Psoas muscle (tissue), 8 donors: ENCODE measurements around the gene HIPK1. TPM values are rescaled to one million over a fixed set of nuclear protein-coding genes. Genes with fewer than 3 reads are reported as not detected.

Experiments used
- ATAC-seq, 4 donors: fragments of 200-7000 bp; cut with Tn5 transposase; one replicate each; pipeline ENCODE4 v1.9.1; 2020; ENCODE audit warnings: moderate library complexity in 3 of 4, mild to moderate bottlenecking in 2 of 4
- DNase-seq, 2 donors: peaks; one replicate each; pipeline ENCODE4 v3.0.0-alpha.2; 2020
- H3K27ac ChIP-seq: fragments of 200-600 bp; one replicate; pipeline ENCODE4 v1.8.0; 2022
- H3K27me3 ChIP-seq, 3 donors: fragments of 200-600 bp in 1 of 3; one replicate each; pipeline versions ENCODE4 v1.6.1 to v1.8.0; 2013 to 2022; ENCODE audit warnings: low read length in 2 of 3, mild to moderate bottlenecking in 2 of 3, moderate library complexity in 1 of 3; ENCODE audit not compliant: insufficient read depth in 3 of 3
- H3K36me3 ChIP-seq, 2 donors: fragments of 200-600 bp in 1 of 2; one replicate each; pipeline versions ENCODE4 v1.6.1 to v1.8.0; 2013 to 2022; ENCODE audit warnings: low read depth in 1 of 2, mild to moderate bottlenecking in 1 of 2, moderate library complexity in 1 of 2; ENCODE audit not compliant: insufficient read depth in 1 of 2
- H3K4me1 ChIP-seq: fragments of 200-600 bp; one replicate; pipeline ENCODE4 v1.8.0; 2022
- H3K4me3 ChIP-seq: fragments of 200-600 bp; one replicate; pipeline ENCODE4 v1.8.0; 2022; ENCODE audit warnings: mild to moderate bottlenecking
- H3K9me3 ChIP-seq: fragments of 200-600 bp; one replicate; pipeline ENCODE4 v1.8.0; 2022
- whole genome bisulfite sequencing, 3 donors: extraction: QIAGEN DNeasy Blood & Tissue Kit; methylation state at CpG; one replicate each; pipeline versions ENCODE4 v1.1.6 to v1.1.7; 2013; 5-methylcytosine and 5-hydroxymethylcytosine counted together
- intact Hi-C, 2 donors: fragments of 100-400 bp; cut with DNase I; formaldehyde crosslinking; loops; one replicate each; pipeline versions ENCODE4 v1.11.0 to v1.14.2; 2022
- polyA plus RNA-seq, 3 donors: library from polyadenylated mRNA; stranded (reverse); fragments of 200-250 nt; gene quantifications; one replicate each; pipeline ENCODE4 v1.2.3, GENCODE V29; 2013
- total RNA-seq, 4 donors: library from RNA; stranded (reverse); fragmentation: NEBNext Ultra II Directional in 2 of 4; extraction: Animal tissue kit (Norgen Biotek cat#: 25700) in 2 of 4; gene quantifications; one replicate each; pipeline versions ENCODE4 v1.2.1 to v1.2.4, GENCODE V29; 2021 to 2023
- TF ChIP-seq, protein P1 (sequence below): fragments of 200-600 bp; IDR thresholded peaks from one replicate; pipeline ENCODE4 v1.8.0; 2022; ENCODE audit warnings: antibody characterized with exemption
- donor health status: healthy with polysubstance abuse.
- donor health status: DM: no; HTN: no; CAD: no; lungs with moderate emphysema.
- donor health status: Bipolar disorder and iron deficiency.
- donor health status: healthy.
- donor health status: DM: yes; HTN: yes; CAD: no.
- donor health status: DM: no; HTN: no; CAD: no.
- donor health status: DM: no; HTN: no; CAD: no.
- donor health status: DM: yes; HTN: yes; CAD: no.

The HIPK1 gene
- total and polyA plus RNA-seq, 7 donors = 16.8 to 80.6 (median 56.0) TPM

DNA sequence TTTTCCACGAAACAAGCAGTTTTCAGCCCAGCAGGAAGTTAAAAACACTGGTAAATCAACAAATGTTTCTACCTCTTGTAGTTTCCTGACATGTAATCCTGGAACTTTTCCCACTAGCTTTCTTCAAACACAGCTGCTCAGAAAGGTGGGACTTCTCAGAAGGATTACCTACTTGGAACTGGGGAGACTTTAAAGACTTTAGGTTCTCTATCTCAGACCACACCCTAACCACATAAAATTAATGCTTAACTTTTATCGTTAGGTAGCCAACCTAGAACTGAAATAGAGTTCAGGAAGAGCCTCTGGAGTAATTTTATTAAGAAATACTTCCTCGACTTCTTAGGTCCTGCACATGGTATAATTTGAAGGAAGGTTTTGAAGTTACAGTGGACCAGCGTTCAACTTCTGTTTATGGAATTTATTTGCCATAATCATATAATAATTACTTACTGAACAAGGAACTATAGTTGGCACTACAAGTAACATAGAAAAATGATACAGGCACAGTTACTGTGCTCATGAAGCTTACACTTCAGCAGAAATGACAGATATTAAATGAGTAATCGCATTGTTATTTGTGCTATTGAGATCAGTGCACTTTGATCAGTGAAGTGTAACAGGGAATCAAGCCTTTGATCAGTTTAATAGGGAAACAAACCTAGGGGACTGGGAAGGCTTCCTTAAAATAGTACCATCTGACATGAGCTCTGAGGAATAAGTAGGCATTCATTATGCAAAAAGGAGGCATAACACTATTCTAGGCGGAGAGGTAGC lies 41.5 kb upstream of the HIPK1 start, which contains the start of gene BCL2L15:
Gene BCL2L15 (minus strand): TSS at position 180 of the 774 bp plus-strand sequence. CDS start 206 bp downstream, outside the sequence.
- Histone ChIP-seq H3K9me3 (no peaks in the 10 kb centered on the region), H3K36me3 (no peaks in the 10 kb centered on the region), H3K27me3 (no peaks in the 10 kb centered on the region), H3K4me3 (no peak within 1 kb of the TSS), H3K4me1 (no peaks in the 10 kb centered on the region), H3K27ac (no peak within 1 kb of the TSS)
- TF ChIP-seq, protein P1, sequence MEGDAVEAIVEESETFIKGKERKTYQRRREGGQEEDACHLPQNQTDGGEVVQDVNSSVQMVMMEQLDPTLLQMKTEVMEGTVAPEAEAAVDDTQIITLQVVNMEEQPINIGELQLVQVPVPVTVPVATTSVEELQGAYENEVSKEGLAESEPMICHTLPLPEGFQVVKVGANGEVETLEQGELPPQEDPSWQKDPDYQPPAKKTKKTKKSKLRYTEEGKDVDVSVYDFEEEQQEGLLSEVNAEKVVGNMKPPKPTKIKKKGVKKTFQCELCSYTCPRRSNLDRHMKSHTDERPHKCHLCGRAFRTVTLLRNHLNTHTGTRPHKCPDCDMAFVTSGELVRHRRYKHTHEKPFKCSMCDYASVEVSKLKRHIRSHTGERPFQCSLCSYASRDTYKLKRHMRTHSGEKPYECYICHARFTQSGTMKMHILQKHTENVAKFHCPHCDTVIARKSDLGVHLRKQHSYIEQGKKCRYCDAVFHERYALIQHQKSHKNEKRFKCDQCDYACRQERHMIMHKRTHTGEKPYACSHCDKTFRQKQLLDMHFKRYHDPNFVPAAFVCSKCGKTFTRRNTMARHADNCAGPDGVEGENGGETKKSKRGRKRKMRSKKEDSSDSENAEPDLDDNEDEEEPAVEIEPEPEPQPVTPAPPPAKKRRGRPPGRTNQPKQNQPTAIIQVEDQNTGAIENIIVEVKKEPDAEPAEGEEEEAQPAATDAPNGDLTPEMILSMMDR = no peak
- WGBS, 3 donors = 80 to 83% (median 80%) methylated on average over 6 of the region's 6 CpGs
- no peak for ATAC-seq
- DNase-seq = no peak
- intact Hi-C loops = no loop called here

DNA sequence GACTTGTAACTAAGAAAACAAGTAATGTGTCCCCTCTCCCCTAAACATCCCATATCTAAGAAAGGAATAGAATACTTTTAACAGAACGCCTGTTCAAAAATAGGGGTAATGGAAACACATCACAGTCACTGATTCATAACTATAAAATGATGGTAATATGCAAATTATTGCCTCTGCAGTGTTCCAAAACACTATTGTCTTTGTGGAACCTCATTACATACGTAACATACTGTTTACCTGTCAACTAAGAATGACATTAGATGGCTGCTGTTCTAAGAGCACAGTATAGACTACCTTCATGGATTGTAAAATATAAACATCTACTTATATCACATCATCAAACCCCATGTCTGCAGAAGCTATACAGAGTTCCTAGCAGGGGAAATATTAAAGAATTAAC lies 38.3 kb upstream of the HIPK1 start:
- Histone ChIP-seq H3K36me3 (peaks cover 0 to 21% of the 10 kb centered on the region in 2 donors), H3K27ac (no peak overlapping the region), H3K4me1 (no peaks in the 10 kb centered on the region), H3K9me3 (no peaks in the 10 kb centered on the region), H3K4me3 (no peak overlapping the region), H3K27me3 (no peaks in the 10 kb centered on the region)
- 72 to 80% (median 78%) methylated on average over 2 of the region's 2 CpGs for WGBS, 3 donors
- ATAC-seq (no peak), DNase-seq (no peak)
- TF ChIP-seq, protein P1 = no peak
- intact Hi-C loops = loop anchor here in 1 of 2 donors (10.0 kb wide), 1 partner anchor 56 kb away; no protein-coding TSS in a partner anchor

DNA sequence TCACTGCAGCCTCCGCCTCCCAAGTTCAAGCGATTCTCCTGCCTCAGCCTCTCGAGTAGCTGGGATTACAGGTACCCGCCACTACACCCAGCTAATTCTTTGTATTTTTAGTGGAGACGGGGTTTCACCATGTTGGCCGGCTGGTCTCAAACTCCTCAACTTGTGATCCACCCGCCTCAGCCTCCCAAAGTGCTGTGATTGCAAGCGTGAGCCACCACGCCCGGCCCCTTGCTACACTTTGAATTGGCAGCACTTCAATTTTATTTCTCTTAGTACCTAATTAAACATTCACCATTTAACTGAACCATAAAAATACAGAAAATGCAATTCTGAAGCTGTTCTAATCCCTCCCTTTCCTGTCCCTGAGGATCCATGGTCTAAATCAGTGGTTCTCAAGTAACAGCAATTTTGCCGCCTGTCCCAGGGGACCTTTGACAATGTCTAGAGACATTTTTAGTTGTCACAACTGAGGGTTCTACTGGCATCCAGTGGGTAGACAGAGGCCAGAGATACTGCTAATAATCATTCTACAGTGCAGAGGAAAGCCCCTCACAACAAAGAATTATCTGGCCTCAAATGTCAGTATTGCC lies 37.4 kb upstream of the HIPK1 start:
- DNase-seq = no peak
- no peak for ATAC-seq
- TF ChIP-seq, protein P1 = no peak
- Histone ChIP-seq H3K4me1 (no peaks in the 10 kb centered on the region), H3K36me3 (peaks cover 0 to 30% of the 10 kb centered on the region in 2 donors), H3K27ac (no peak overlapping the region), H3K27me3 (no peaks in the 10 kb centered on the region), H3K4me3 (no peak overlapping the region), H3K9me3 (no peaks in the 10 kb centered on the region)
- WGBS, 3 donors = 86 to 89% (median 86%) methylated on average over 11 of the region's 11 CpGs
- intact Hi-C loops = loop anchor here in 1 of 2 donors (10.0 kb wide), 1 partner anchor 57 kb away; no protein-coding TSS in a partner anchor

- H3K4me3 ChIP-seq = no peak overlapping the region
- H3K27ac ChIP-seq = no peak overlapping the region
- intact Hi-C loops = loop anchor here in 1 of 2 donors (10.0 kb wide), 1 partner anchor 58 kb away; no protein-coding TSS in a partner anchor
- TF ChIP-seq, protein P1 = no peak
- peaks cover 0 to 45% of the 10 kb centered on the region in 2 donors for H3K36me3 ChIP-seq
- ATAC-seq (no peak), DNase-seq (no peak)
- 97 to 98% (median 98%) methylated on average over 3 of the region's 3 CpGs for WGBS, 3 donors
- H3K27me3 ChIP-seq = no peaks in the 10 kb centered on the region
- no peaks in the 10 kb centered on the region for H3K4me1 ChIP-seq
- no peaks in the 10 kb centered on the region for H3K9me3 ChIP-seq
These were observed 35.9 kb upstream of the HIPK1 start for GRCh38 chr1:113893267-113893666.
